Astrocyte of the cerebellum (primary cell): ENCODE data around the gene TBC1D14.
"Not testable (repeated sequence)": the region's sequence is repeated elsewhere in the genome, so short reads cannot be mapped to it uniquely, and the experiment has no call there.

ENCODE experiments used
- DNase-seq: peaks from one replicate; pipeline ENCODE4 v3.0.0-alpha.2; 2011; ENCODE audit warnings: low read depth
- H3K4me3 ChIP-seq: 2 replicates; pipeline ENCODE4 v1.5.1; 2011; ENCODE audit warnings: mild to moderate bottlenecking, low read depth, low read length, moderate library complexity
- CTCF ChIP-seq: IDR thresholded peaks from 2 replicates; pipeline ENCODE4 v1.5.1; 2012; ENCODE audit warnings: low read length, low read depth, moderate library complexity, mild to moderate bottlenecking; ENCODE audit errors: missing control alignments
- in situ Hi-C: cut with HindIII; loops from 2 replicates; pipeline ENCODE4 v1.10.0; 2017; ENCODE audit warnings: low sequenced_read_pairs

TBC1D14 gene

GRCh38 chr4:6974138-6974848 is 64.7 kb downstream of the TBC1D14 start:
- in situ Hi-C loops, result no loop called here
- no peak overlapping the region for H3K4me3 ChIP-seq
- peak; percentile 100 for TF ChIP-seq CTCF
- DNase-seq, result peak; percentile 83

GRCh38 chr4:6977846-6978245 is 68.2 kb downstream of the TBC1D14 start:
- DNase-seq, H3K4me3 ChIP-seq, in situ Hi-C loops: not testable (repeated sequence)

- TF ChIP-seq CTCF, result no peak
- in situ Hi-C loops, result no loop called here
- DNase-seq, result no peak
- no peak overlapping the region for H3K4me3 ChIP-seq
These were observed 74.0 kb downstream of the TBC1D14 start for GRCh38 chr4:6983544-6984142.

GRCh38 chr4:6984612-6985425 is 75.2 kb downstream of the TBC1D14 start:
- no peak for TF ChIP-seq CTCF
- DNase-seq, result no peak
- in situ Hi-C loops, result loop anchor here (5.0 kb wide), 1 partner anchor 37 kb away; no protein-coding TSS in a partner anchor
- H3K4me3 ChIP-seq, result no peak overlapping the region

GRCh38 chr4:6986072-6986780 is 76.6 kb downstream of the TBC1D14 start:
- in situ Hi-C loops, result loop anchor here (5.0 kb wide), 1 partner anchor 36 kb away; no protein-coding TSS in a partner anchor
- DNase-seq, result peak; percentile 81
- no peak for TF ChIP-seq CTCF
- peak overlapping the region; percentile 70 for H3K4me3 ChIP-seq

- in situ Hi-C loops, result loop anchor here (5.0 kb wide), 1 partner anchor 35 kb away; no protein-coding TSS in a partner anchor
- peak; percentile 74 for DNase-seq
- H3K4me3 ChIP-seq, result peak overlapping the region; percentile 70
- no peak for TF ChIP-seq CTCF
These were observed 77.4 kb downstream of the TBC1D14 start for GRCh38 chr4:6986781-6987587.
